ENCODE results near the gene CSMD2. TPM values are rescaled to one million over a fixed set of nuclear protein-coding genes. Genes with fewer than 3 reads are reported as not detected.

CSMD2 gene
- total RNA-seq, 1 donor from 2014 or later, result 1.8 TPM

GRCh38 chr1:33893147-33893830 is 271.7 kb downstream of the CSMD2 start:
- no peak for DNase-seq (ENCODE audit: extremely low spot score, unreplicated experiment)
- TF ChIP-seq CTCF (conservative IDR thresholded peaks at IDR 0.05), result no peak
- no peaks in the 10 kb centered on the region for H3K9me3 Mint-ChIP-seq
- no peaks in the 10 kb centered on the region for H3K4me1 Mint-ChIP-seq (ENCODE audit: unreplicated experiment)
- H3K36me3 Mint-ChIP-seq, result no peaks in the 10 kb centered on the region
- peaks cover 4% of the 10 kb centered on the region for H3K27me3 Mint-ChIP-seq
- H3K4me3 Mint-ChIP-seq, result no peak overlapping the region
- H3K27ac Mint-ChIP-seq, result no peak overlapping the region

- Mint-ChIP-seq H3K27ac (no peak overlapping the region), H3K9me3 (no peaks in the 10 kb centered on the region), H3K4me3 (no peak overlapping the region), H3K4me1 (ENCODE audit: unreplicated experiment) (no peaks in the 10 kb centered on the region), H3K27me3 (peaks cover 17% of the 10 kb centered on the region), H3K36me3 (no peaks in the 10 kb centered on the region)
- no peak for DNase-seq (ENCODE audit: extremely low spot score, unreplicated experiment)
- no peak for TF ChIP-seq CTCF (conservative IDR thresholded peaks at IDR 0.05)
These were observed 278.5 kb downstream of the CSMD2 start for GRCh38 chr1:33886496-33886895.

GRCh38 chr1:33880305-33880704 is 284.7 kb downstream of the CSMD2 start:
- no peaks in the 10 kb centered on the region for H3K36me3 Mint-ChIP-seq
- H3K9me3 Mint-ChIP-seq, result no peaks in the 10 kb centered on the region
- H3K4me3 Mint-ChIP-seq, result no peak overlapping the region
- no peak for TF ChIP-seq CTCF (conservative IDR thresholded peaks at IDR 0.05)
- no peak overlapping the region for H3K27ac Mint-ChIP-seq
- H3K27me3 Mint-ChIP-seq, result peaks cover 22% of the 10 kb centered on the region
- H3K4me1 Mint-ChIP-seq (ENCODE audit: unreplicated experiment), result no peaks in the 10 kb centered on the region
- DNase-seq (ENCODE audit: extremely low spot score, unreplicated experiment), result no peak

GRCh38 chr1:33878392-33878791 is 286.6 kb downstream of the CSMD2 start:
- no peak for DNase-seq (ENCODE audit: extremely low spot score, unreplicated experiment)
- H3K27ac Mint-ChIP-seq, result no peak overlapping the region
- peaks cover 23% of the 10 kb centered on the region for H3K27me3 Mint-ChIP-seq
- H3K4me1 Mint-ChIP-seq (ENCODE audit: unreplicated experiment), result no peaks in the 10 kb centered on the region
- H3K4me3 Mint-ChIP-seq, result no peak overlapping the region
- TF ChIP-seq CTCF (conservative IDR thresholded peaks at IDR 0.05), result no peak
- H3K36me3 Mint-ChIP-seq, result no peaks in the 10 kb centered on the region
- no peaks in the 10 kb centered on the region for H3K9me3 Mint-ChIP-seq

GRCh38 chr1:33876970-33877650 is 287.9 kb downstream of the CSMD2 start:
- no peak for DNase-seq (ENCODE audit: extremely low spot score, unreplicated experiment)
- TF ChIP-seq CTCF (conservative IDR thresholded peaks at IDR 0.05), result no peak
- no peaks in the 10 kb centered on the region for H3K36me3 Mint-ChIP-seq
- peaks cover 19% of the 10 kb centered on the region for H3K27me3 Mint-ChIP-seq
- H3K4me3 Mint-ChIP-seq, result no peak overlapping the region
- no peak overlapping the region for H3K27ac Mint-ChIP-seq
- H3K4me1 Mint-ChIP-seq (ENCODE audit: unreplicated experiment), result no peaks in the 10 kb centered on the region
- H3K9me3 Mint-ChIP-seq, result peaks cover 5% of the 10 kb centered on the region

Data from type B pancreatic cell (in vitro differentiated cells).